SIG-M5 treated with dmso at 0.1 percent for 504 hours (cell line): ENCODE results near the gene ZC3H13.

ENCODE experiments used
- DNase-seq: peaks from one replicate; lab custom pipeline; 2025; ENCODE audit not compliant: unreplicated experiment; lab: John Stamatoyannopoulos, UW

Gene ZC3H13

GRCh38 chr13:45909089-45909488 lies 143.5 kb downstream of the ZC3H13 start:
- no peak for DNase-seq

- no peak for DNase-seq
Observed at GRCh38 chr13:45907503-45907902, 145.0 kb downstream of the ZC3H13 start.
